Stimulated activated CD4-positive, alpha-beta T cell treated with anti-CD3 and anti-CD28 coated beads, TNF-alpha, amount 100 ng/mL, for 48 hours (primary cell): Measurements from ENCODE around the gene ACADSB.

Experiments
- DNase-seq, 3 donors: peaks; one replicate each; pipeline ENCODE4 v3.0.0-alpha.2; 2020; ENCODE audit warnings: low read depth in 3 of 3

Gene ACADSB

DNA sequence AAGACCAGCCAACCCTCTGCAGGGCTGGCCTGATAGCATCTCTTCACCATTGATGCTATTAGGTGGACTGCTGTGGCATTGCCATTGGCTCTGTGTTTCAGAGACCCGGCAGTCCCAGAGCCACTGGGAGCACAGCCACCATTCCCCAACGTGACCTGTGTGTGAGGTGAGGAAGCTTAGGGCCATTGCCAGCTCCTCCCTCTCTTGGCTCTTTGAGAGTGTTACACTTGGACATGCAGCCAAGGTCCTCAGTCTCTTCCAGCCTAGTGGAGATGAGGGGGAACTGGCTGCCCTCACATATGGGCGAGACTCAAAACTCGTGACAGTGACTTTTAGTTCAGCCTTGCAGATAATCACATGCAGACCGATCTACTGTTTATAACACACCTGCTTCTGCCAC, 87.6 kb downstream of the ACADSB start:
- DNase-seq: no peak

- DNase-seq: no peak
Measured at GRCh38 chr10:123097039-123097438, 88.2 kb downstream of the ACADSB start.

- no peak for DNase-seq
Measured at GRCh38 chr10:123100030-123100762, 91.4 kb downstream of the ACADSB start.

- DNase-seq: no peak
Measured at GRCh38 chr10:123101872-123102271, 93.1 kb downstream of the ACADSB start.

DNA sequence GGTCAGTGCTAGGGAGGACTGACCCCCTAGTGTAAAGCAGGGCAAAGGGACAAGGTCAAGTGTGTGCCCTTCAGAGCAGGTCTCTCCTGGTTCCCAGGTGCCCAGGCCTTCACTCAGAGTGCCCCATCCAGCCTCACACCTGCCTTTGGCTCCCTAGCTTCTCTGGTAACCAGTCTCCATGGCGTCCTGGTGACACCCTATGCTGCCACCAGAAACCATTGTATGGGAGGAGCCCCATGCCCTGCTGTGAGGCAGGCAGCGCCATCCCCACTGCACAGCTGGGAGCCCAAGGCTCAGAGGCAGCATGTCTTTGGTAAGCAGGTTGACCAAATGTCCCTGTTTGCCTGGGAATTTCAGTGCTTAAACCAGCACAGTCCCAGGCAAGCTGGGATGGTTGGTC, 93.9 kb downstream of the ACADSB start:
- DNase-seq: no peak

DNA sequence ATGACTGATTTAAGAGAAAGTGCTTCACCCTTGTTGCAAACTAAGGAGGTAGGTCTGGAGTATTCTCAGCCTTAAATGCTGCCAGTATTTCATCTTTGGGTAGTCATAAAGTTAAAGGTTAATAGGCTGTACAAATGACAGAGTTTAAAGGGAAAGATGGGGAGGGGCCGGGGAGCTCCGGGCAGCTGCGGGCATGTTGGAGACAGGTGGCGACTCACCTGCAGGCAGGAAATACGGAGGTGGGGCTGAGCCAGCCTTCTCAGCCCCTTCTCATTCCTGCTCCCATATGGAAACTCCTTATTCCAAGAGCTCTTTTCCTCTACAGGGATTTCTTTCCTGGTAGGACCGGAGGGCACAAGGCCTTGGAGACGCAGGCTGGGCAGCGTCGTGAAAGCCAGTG, 95.1 kb downstream of the ACADSB start:
- no peak for DNase-seq
